H9 (cell line): ENCODE measurements around the gene MED27. TPM values are rescaled to one million over a fixed set of nuclear protein-coding genes. Genes with fewer than 3 reads are reported as not detected.
A peak's percentile ranks its signal among the peaks of the same experiment; 100 is the strongest.

ENCODE experiments used
- DNase-seq: peaks from one replicate; pipeline ENCODE4 v3.0.0-alpha.2; 2017
- H2AFZ ChIP-seq: one replicate; pipeline ENCODE4 v1.6.1; 2013; ENCODE audit warnings: mild to moderate bottlenecking, low read length, control low read depth, moderate library complexity
- H2AK5ac ChIP-seq: 2 replicates; pipeline ENCODE4 v1.6.1; 2013; ENCODE audit warnings: low read length, control low read depth, mixed read lengths; ENCODE audit not compliant: insufficient read length
- H2BK120ac ChIP-seq: one replicate; pipeline ENCODE4 v1.6.1; 2013; ENCODE audit warnings: low read depth, mild to moderate bottlenecking, low read length, control low read depth, inconsistent platforms; ENCODE audit not compliant: poor library complexity, severe bottlenecking
- H2BK12ac ChIP-seq: 2 replicates; pipeline ENCODE4 v1.6.1; 2013; ENCODE audit warnings: low read length, control low read depth, mixed read lengths, low read depth; ENCODE audit not compliant: insufficient read length
- H2BK15ac ChIP-seq: 2 replicates; pipeline ENCODE4 v1.6.1; 2013; ENCODE audit warnings: low read depth, low read length, control low read depth
- H2BK20ac ChIP-seq: one replicate; pipeline ENCODE4 v1.6.1; 2013; ENCODE audit warnings: low read depth, mild to moderate bottlenecking, low read length, control low read depth, inconsistent platforms; ENCODE audit not compliant: poor library complexity, severe bottlenecking
- H2BK5ac ChIP-seq: 2 replicates; pipeline ENCODE4 v1.6.1; 2013; ENCODE audit warnings: low read length, control low read depth, mixed read lengths; ENCODE audit not compliant: insufficient read length
- H3K14ac ChIP-seq: 2 replicates; pipeline ENCODE4 v1.6.1; 2013; ENCODE audit warnings: low read length, control low read depth; ENCODE audit not compliant: insufficient read depth
- H3K18ac ChIP-seq: 2 replicates; pipeline ENCODE4 v1.6.1; 2013; ENCODE audit warnings: low read depth, mild to moderate bottlenecking, mixed read lengths, low read length, control low read depth; ENCODE audit not compliant: insufficient read length
- H3K23ac ChIP-seq: 2 replicates; pipeline ENCODE4 v1.6.1; 2013; ENCODE audit warnings: low read length, control low read depth, mixed read lengths, low read depth; ENCODE audit not compliant: insufficient read length
- H3K23me2 ChIP-seq: 2 replicates; pipeline ENCODE4 v1.6.1; 2013; ENCODE audit warnings: low read depth, mild to moderate bottlenecking, mixed read lengths, low read length, control low read depth; ENCODE audit not compliant: insufficient read length, poor library complexity, severe bottlenecking
- H3K27ac ChIP-seq: 2 replicates; pipeline ENCODE4 v1.5.1; 2013; ENCODE audit warnings: low read length, control low read depth, mixed read lengths, low read depth; ENCODE audit not compliant: insufficient read length
- H3K27me3 ChIP-seq: 2 replicates; pipeline ENCODE4 v1.6.1; 2013; ENCODE audit warnings: low read length, control low read depth, inconsistent platforms; ENCODE audit not compliant: insufficient read depth
- H3K4ac ChIP-seq: 2 replicates; pipeline ENCODE4 v1.6.1; 2013; ENCODE audit warnings: low read depth, mild to moderate bottlenecking, control low read depth, inconsistent platforms, low read length, moderate library complexity
- H3K4me1 ChIP-seq: 2 replicates; pipeline ENCODE4 v1.6.1; 2013; ENCODE audit warnings: low read length, control low read depth, inconsistent platforms; ENCODE audit not compliant: insufficient read depth
- H3K4me2 ChIP-seq: 2 replicates; pipeline ENCODE4 v1.6.1; 2013; ENCODE audit warnings: low read length, control low read depth, mixed read lengths; ENCODE audit not compliant: insufficient read length, insufficient read depth
- H3K56ac ChIP-seq: 2 replicates; pipeline ENCODE4 v1.6.1; 2013; ENCODE audit warnings: low read depth, mild to moderate bottlenecking, mixed read lengths, low read length, control low read depth; ENCODE audit not compliant: insufficient read length
- H3K79me1 ChIP-seq: 2 replicates; pipeline ENCODE4 v1.6.1; 2013; ENCODE audit warnings: low read depth, mild to moderate bottlenecking, moderate library complexity, low read length, control low read depth, inconsistent platforms; ENCODE audit not compliant: insufficient read depth, poor library complexity, severe bottlenecking
- H3K79me2 ChIP-seq: 2 replicates; pipeline ENCODE4 v1.6.1; 2013; ENCODE audit warnings: low read length, control low read depth, inconsistent platforms; ENCODE audit not compliant: insufficient read depth
- H3K9ac ChIP-seq: 2 replicates; pipeline ENCODE4 v1.6.1; 2013; ENCODE audit warnings: low read length, control low read depth, mixed read lengths; ENCODE audit not compliant: insufficient read length; ENCODE audit errors: extremely low read depth
- H3K9me3 ChIP-seq: one replicate; pipeline ENCODE4 v1.6.1; 2013; ENCODE audit warnings: low read depth, low read length, inconsistent platforms; ENCODE audit not compliant: control insufficient read depth
- H3T11ph ChIP-seq: one replicate; pipeline ENCODE4 v1.6.1; 2013; ENCODE audit warnings: mild to moderate bottlenecking, low read length, control low read depth, inconsistent platforms
- H4K20me1 ChIP-seq: one replicate; pipeline ENCODE4 v1.6.1; 2013; ENCODE audit not compliant: control insufficient read depth, insufficient read length, insufficient read depth
- H4K5ac ChIP-seq: 2 replicates; pipeline ENCODE4 v1.6.1; 2013; ENCODE audit warnings: low read depth, mild to moderate bottlenecking, mixed read lengths, low read length, control low read depth; ENCODE audit not compliant: insufficient read length
- H4K8ac ChIP-seq: replicated peaks from 2 replicates; pipeline ENCODE4 v1.6.1; 2013; ENCODE audit warnings: low read length, control low read depth, mixed read lengths, low read depth; ENCODE audit not compliant: insufficient read length
- H4K91ac ChIP-seq: 2 replicates; pipeline ENCODE4 v1.6.1; 2013; ENCODE audit warnings: low read depth, mild to moderate bottlenecking, moderate library complexity, mixed read lengths, low read length, control low read depth; ENCODE audit not compliant: insufficient read length
- H3K27ac Mint-ChIP-seq, 3 experiments: 2 replicates in 2 of 3; 3 replicates in 1 of 3; pipeline ENCODE4 v1.8.0; 2020 to 2021; ENCODE audit warnings: mixed read lengths in 3 of 3, mild to moderate bottlenecking in 1 of 3, moderate library complexity in 1 of 3
- H3K27me3 Mint-ChIP-seq: 2 replicates; pipeline ENCODE4 v1.8.0; 2021; ENCODE audit warnings: low read depth, mild to moderate bottlenecking, moderate library complexity, mixed read lengths
- H3K36me3 Mint-ChIP-seq, 3 experiments: 2 replicates in 2 of 3; 3 replicates in 1 of 3; pipeline ENCODE4 v1.8.0; 2020 to 2021; ENCODE audit warnings: low read depth in 3 of 3, mixed read lengths in 3 of 3; ENCODE audit not compliant: insufficient read depth in 1 of 3
- H3K4me1 Mint-ChIP-seq, 2 experiments: 2 replicates each; pipeline ENCODE4 v1.8.0; 2020; ENCODE audit warnings: mixed read lengths in 2 of 2
- H3K4me3 Mint-ChIP-seq, 2 experiments: 2 replicates in 1 of 2; 3 replicates in 1 of 2; pipeline ENCODE4 v1.8.0; 2020 to 2021; ENCODE audit warnings: mild to moderate bottlenecking in 2 of 2, mixed read lengths in 2 of 2, moderate library complexity in 1 of 2
- H3K9me3 Mint-ChIP-seq, 2 experiments: 2 replicates in 1 of 2; 3 replicates in 1 of 2; pipeline ENCODE4 v1.8.0; 2020; ENCODE audit warnings: mild to moderate bottlenecking in 2 of 2, mixed read lengths in 2 of 2, moderate library complexity in 1 of 2
- WGBS: extraction: QIAGEN DNeasy Blood & Tissue Kit; methylation state at CpG from one replicate; pipeline ENCODE4 v1.1.7; 2013; ENCODE audit warnings: missing lambda C conversion rate, low lambda C conversion rate, mixed read lengths; ENCODE audit not compliant: insufficient read length; ENCODE audit errors: extremely low coverage; 5-methylcytosine and 5-hydroxymethylcytosine counted together
- long read RNA-seq: library from polyadenylated mRNA; unstranded; transcript quantifications from one replicate; pipeline ENCODE4 v2.0.0, GENCODE V29; 2020
- total RNA-seq: library from RNA; stranded (reverse); gene quantifications from 2 replicates; pipeline ENCODE4 v1.2.1, GENCODE V29; 2021
- TF ChIP-seq, protein P1 (sequence below): fragments of 200-600 bp; sonication (generic); conservative IDR thresholded peaks from 3 replicates; pipeline ENCODE4 v1.8.0; 2021; ENCODE audit warnings: antibody characterized with exemption, mild to moderate bottlenecking

MED27 gene, protein sequence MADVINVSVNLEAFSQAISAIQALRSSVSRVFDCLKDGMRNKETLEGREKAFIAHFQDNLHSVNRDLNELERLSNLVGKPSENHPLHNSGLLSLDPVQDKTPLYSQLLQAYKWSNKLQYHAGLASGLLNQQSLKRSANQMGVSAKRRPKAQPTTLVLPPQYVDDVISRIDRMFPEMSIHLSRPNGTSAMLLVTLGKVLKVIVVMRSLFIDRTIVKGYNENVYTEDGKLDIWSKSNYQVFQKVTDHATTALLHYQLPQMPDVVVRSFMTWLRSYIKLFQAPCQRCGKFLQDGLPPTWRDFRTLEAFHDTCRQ
- 33.5 and 34.8 TPM in 2 replicates for total RNA-seq
- long read RNA-seq, transcript MED27-201 (8 exons, 1,431 nt): major isoform, 66 of 73 reads
- long read RNA-seq, partial matches to known transcripts: 0 of 73 reads
- long read RNA-seq, other reads (novel, unspliced or antisense): 5 of 73 reads

DNA sequence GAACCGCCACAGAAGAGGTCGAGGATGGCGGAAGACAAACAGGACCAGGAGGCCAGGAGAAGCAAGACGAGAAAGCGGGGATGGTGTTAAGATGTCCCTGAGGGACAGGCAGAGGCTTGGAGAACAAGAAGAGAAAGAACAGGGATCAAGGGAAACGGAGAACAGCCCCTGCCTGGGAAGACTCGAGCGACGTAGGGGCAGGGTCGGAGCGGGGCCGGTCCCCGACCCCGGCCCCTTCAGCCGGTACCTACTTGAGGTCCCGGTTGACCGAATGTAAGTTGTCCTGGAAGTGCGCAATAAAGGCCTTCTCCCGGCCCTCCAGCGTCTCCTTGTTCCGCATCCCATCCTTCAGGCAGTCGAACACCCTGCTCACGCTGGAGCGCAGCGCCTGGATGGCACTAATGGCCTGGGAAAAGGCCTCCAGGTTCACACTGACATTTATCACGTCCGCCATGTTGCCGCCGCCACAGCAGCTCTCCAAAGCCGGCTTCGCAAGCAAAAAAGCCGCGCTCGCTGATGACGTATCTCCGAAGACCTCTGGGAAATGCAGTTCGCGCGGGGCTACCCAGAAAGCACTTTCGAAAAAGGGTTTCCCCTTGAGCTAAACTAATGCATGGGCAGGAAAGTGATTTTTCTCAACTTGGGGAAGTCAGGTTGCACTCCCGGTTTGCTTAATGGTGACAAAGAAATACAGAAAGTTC is at the start of gene MED27:
MED27 (minus strand) TSS at position 477 of the 701 bp plus-strand sequence; CDS start at position 454, 23 bp downstream.
- Mint-ChIP-seq H3K27me3 (peaks cover 4% of the 10 kb centered on the region; the same call in 1 of the 2 replicates), H3K4me1 (peaks cover 18 to 20% of the 10 kb centered on the region in 2 experiments), H3K36me3 (peaks cover 2 to 24% (median 15%) of the 10 kb centered on the region in 3 experiments; a peak in 5 of 7 replicates), H3K9me3 (no peaks in the 10 kb centered on the region; a peak in 2 of 5 replicates), H3K4me3 (peak within 1 kb of the TSS; percentile 96 to 99), H3K27ac (peak within 1 kb of the TSS; percentile 37 to 96 (median 41); a peak in 6 of 7 replicates)
- Histone ChIP-seq H4K20me1 (no peaks in the 10 kb centered on the region), H3K18ac (no peak within 1 kb of the TSS), H2BK5ac (no peak within 1 kb of the TSS), H2AK5ac (no peak within 1 kb of the TSS), H2BK120ac (no peak within 1 kb of the TSS), H4K8ac (no peak within 1 kb of the TSS), H3K4ac (no peak within 1 kb of the TSS), H3K56ac (no peak within 1 kb of the TSS), H3K4me1 (no peaks in the 10 kb centered on the region), H2BK12ac (no peak within 1 kb of the TSS), H3K23ac (no peak within 1 kb of the TSS), H4K5ac (no peak within 1 kb of the TSS), H3K4me2 (peak within 1 kb of the TSS; percentile 99), H3K23me2 (peaks cover 4% of the 10 kb centered on the region), H3K9me3 (no peaks in the 10 kb centered on the region), H2AFZ (peak within 1 kb of the TSS; percentile 95), H2BK20ac (no peak within 1 kb of the TSS), H2BK15ac (no peak within 1 kb of the TSS), H3K27me3 (no peaks in the 10 kb centered on the region), H3K27ac (no peak within 1 kb of the TSS), H3K79me2 (no peaks in the 10 kb centered on the region; the same call in 1 of the 2 replicates), H3K79me1 (peaks cover 6% of the 10 kb centered on the region), H3K9ac (peak within 1 kb of the TSS; percentile 75), H4K91ac (no peak within 1 kb of the TSS), H3K14ac (no peak within 1 kb of the TSS; the same call in 1 of the 2 replicates), H3T11ph (no peak within 1 kb of the TSS)
- TF ChIP-seq, protein P1, sequence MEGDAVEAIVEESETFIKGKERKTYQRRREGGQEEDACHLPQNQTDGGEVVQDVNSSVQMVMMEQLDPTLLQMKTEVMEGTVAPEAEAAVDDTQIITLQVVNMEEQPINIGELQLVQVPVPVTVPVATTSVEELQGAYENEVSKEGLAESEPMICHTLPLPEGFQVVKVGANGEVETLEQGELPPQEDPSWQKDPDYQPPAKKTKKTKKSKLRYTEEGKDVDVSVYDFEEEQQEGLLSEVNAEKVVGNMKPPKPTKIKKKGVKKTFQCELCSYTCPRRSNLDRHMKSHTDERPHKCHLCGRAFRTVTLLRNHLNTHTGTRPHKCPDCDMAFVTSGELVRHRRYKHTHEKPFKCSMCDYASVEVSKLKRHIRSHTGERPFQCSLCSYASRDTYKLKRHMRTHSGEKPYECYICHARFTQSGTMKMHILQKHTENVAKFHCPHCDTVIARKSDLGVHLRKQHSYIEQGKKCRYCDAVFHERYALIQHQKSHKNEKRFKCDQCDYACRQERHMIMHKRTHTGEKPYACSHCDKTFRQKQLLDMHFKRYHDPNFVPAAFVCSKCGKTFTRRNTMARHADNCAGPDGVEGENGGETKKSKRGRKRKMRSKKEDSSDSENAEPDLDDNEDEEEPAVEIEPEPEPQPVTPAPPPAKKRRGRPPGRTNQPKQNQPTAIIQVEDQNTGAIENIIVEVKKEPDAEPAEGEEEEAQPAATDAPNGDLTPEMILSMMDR: no peak
- DNase-seq: peak; percentile 92
- WGBS: no CpG with 5 or more reads among the region's 41 CpGs
